ENCODE measurements around the gene SORD.
"Not testable (repeated sequence)": the region's sequence is repeated elsewhere in the genome, so short reads cannot be mapped to it uniquely, and the experiment has no call there.

The SORD gene

GRCh38 chr15:45022871-45023658, at the start of gene SORD:
Gene SORD, plus strand, starts transcription at chr15:45023195. Its CDS starts 89 bp downstream, at chr15:45023284.
- Histone ChIP-seq H3K36me3 (ENCODE audit: control insufficient read depth, insufficient read depth, low read length) (no peaks in the 10 kb centered on the region; the same call in 1 of the 2 replicates), H3K9me3 (ENCODE audit: control insufficient read depth, insufficient read depth, low read depth, low read length) (no peaks in the 10 kb centered on the region), H3K27me3 (ENCODE audit: control insufficient read depth, insufficient read depth, low read length) (no peaks in the 10 kb centered on the region; the same call in 1 of the 2 replicates), H3K27ac (ENCODE audit: low read depth, low read length) (peak within 1 kb of the TSS; percentile 70; the same call in 1 of the 2 replicates), H3K4me1 (ENCODE audit: control insufficient read depth, insufficient read depth, low read length) (peaks cover 14% of the 10 kb centered on the region), H3K9ac (ENCODE audit: low read length) (peak within 1 kb of the TSS; percentile 79), H3K4me3 (ENCODE audit: low read depth, low read length) (peak within 1 kb of the TSS; percentile 78)

- H3K9ac ChIP-seq (ENCODE audit: low read length); H3K27ac ChIP-seq (ENCODE audit: low read depth, low read length); H3K4me1 ChIP-seq (ENCODE audit: control insufficient read depth, insufficient read depth, low read length); H3K4me3 ChIP-seq (ENCODE audit: low read depth, low read length); H3K27me3 ChIP-seq (ENCODE audit: control insufficient read depth, insufficient read depth, low read length); H3K9me3 ChIP-seq (ENCODE audit: control insufficient read depth, insufficient read depth, low read depth, low read length); H3K36me3 ChIP-seq (ENCODE audit: control insufficient read depth, insufficient read depth, low read length): not testable (repeated sequence)
Observed at GRCh38 chr15:44976183-44976582, 46.8 kb upstream of the SORD start.

DNA sequence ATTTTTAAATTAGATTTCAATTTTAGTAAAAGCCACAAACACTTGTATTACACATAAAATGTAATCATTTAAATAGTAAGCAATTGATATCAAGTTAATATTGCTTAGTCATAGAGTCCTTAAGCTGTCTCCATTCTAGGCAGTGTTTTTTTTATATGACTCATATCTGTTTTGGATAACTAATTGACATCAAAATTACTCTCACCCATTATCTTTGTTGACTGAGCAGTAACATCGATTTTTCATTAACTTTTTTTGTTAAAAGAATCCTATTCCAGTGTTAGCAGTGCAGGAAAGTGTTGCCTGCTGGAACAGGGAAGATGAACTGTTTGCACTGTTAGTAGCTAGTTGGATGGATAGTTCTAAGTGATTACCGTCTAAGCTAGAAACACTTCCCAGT, 45.2 kb upstream of the SORD start:
- H3K36me3 ChIP-seq (ENCODE audit: control insufficient read depth, insufficient read depth, low read length); H3K27me3 ChIP-seq (ENCODE audit: control insufficient read depth, insufficient read depth, low read length); H3K27ac ChIP-seq (ENCODE audit: low read depth, low read length); H3K9me3 ChIP-seq (ENCODE audit: control insufficient read depth, insufficient read depth, low read depth, low read length); H3K4me1 ChIP-seq (ENCODE audit: control insufficient read depth, insufficient read depth, low read length); H3K4me3 ChIP-seq (ENCODE audit: low read depth, low read length); H3K9ac ChIP-seq (ENCODE audit: low read length): not testable (repeated sequence)

GRCh38 chr15:44979617-44980339, 43.2 kb upstream of the SORD start:
- not testable (repeated sequence) for H3K27me3 ChIP-seq (ENCODE audit: control insufficient read depth, insufficient read depth, low read length); H3K27ac ChIP-seq (ENCODE audit: low read depth, low read length); H3K9me3 ChIP-seq (ENCODE audit: control insufficient read depth, insufficient read depth, low read depth, low read length); H3K4me3 ChIP-seq (ENCODE audit: low read depth, low read length); H3K36me3 ChIP-seq (ENCODE audit: control insufficient read depth, insufficient read depth, low read length); H3K4me1 ChIP-seq (ENCODE audit: control insufficient read depth, insufficient read depth, low read length); H3K9ac ChIP-seq (ENCODE audit: low read length)

DNA sequence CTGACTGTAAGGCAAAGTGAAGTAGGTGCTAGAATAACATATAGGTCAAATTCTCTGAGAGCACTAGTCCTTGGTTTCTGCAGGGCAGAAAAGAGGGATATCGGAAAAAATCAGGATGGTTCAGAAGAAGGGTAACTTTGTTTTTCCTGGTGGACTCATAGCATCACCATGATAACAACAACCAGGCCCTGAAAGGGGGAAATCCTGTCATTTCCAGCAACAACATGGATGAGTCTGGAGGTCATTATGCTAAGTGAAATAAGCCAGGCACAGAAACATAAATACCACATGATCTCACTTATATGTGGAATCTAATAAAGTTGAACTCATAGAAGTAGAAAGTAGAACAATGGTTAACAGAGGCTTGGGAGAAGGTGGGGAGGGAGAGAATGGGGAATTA, 38.9 kb upstream of the SORD start:
- H3K36me3 ChIP-seq (ENCODE audit: control insufficient read depth, insufficient read depth, low read length); H3K27me3 ChIP-seq (ENCODE audit: control insufficient read depth, insufficient read depth, low read length); H3K27ac ChIP-seq (ENCODE audit: low read depth, low read length); H3K9me3 ChIP-seq (ENCODE audit: control insufficient read depth, insufficient read depth, low read depth, low read length); H3K9ac ChIP-seq (ENCODE audit: low read length); H3K4me3 ChIP-seq (ENCODE audit: low read depth, low read length); H3K4me1 ChIP-seq (ENCODE audit: control insufficient read depth, insufficient read depth, low read length): not testable (repeated sequence)

DNA sequence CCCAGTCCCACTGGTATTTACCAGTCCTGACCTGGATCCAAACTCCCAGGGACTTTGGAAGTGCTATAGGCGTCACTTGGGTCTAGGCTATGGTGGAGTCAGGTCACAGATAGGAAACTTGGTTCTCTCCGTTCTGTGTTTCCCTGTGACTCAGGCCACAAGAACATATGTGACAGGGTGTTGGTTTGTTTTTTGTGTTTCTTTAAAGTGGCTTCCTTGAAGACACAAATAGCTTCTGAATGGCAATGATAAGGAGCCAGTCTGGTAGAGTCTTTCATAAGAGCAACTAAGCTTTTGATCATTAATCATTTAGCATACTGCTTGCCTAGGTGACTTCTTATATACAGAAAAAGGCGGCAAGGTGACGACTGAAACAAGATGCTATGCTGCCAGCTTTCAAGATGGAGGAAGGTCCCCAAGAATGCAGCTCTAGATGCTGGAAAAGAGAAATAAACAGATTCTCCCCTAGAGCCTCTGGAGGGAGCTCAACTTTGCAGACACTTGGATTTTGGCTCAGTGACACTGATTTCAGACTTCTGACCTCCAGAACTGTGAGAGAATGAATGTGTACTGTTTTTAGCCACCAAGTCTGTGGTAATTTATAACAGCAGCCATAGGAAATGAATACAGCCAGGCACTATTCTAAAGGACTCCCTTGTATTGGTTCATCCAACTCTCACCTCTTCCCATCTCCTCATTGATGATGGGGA, 36.5 kb upstream of the SORD start:
- not testable (repeated sequence) for H3K36me3 ChIP-seq (ENCODE audit: control insufficient read depth, insufficient read depth, low read length); H3K9me3 ChIP-seq (ENCODE audit: control insufficient read depth, insufficient read depth, low read depth, low read length); H3K27ac ChIP-seq (ENCODE audit: low read depth, low read length)

DNA sequence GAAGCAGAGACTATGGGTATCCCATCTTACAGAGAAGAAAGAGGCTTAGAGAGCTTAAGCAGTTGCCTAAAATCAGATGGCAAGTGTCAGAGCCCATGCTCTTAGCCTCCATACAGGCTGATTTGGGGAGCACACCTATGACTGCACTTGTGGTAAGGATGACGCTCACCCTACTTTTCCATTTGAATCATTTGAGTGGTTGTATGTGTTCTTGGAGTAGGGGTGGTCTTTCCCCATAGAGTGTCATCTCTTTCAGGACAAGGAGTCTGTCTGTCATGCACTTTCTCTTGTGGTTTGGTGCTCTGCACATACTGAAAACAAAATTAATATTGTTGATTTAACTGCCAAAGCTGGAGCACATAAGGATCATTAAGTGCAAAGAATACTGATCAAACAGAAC, 35.3 kb upstream of the SORD start:
- not testable (repeated sequence) for H3K9me3 ChIP-seq (ENCODE audit: control insufficient read depth, insufficient read depth, low read depth, low read length); H3K36me3 ChIP-seq (ENCODE audit: control insufficient read depth, insufficient read depth, low read length); H3K4me1 ChIP-seq (ENCODE audit: control insufficient read depth, insufficient read depth, low read length); H3K27me3 ChIP-seq (ENCODE audit: control insufficient read depth, insufficient read depth, low read length); H3K27ac ChIP-seq (ENCODE audit: low read depth, low read length); H3K4me3 ChIP-seq (ENCODE audit: low read depth, low read length); H3K9ac ChIP-seq (ENCODE audit: low read length)

More for the DNA sequence above, 36.5 kb upstream of the SORD start:
- H3K9ac ChIP-seq (ENCODE audit: low read length); H3K4me1 ChIP-seq (ENCODE audit: control insufficient read depth, insufficient read depth, low read length); H3K4me3 ChIP-seq (ENCODE audit: low read depth, low read length); H3K27me3 ChIP-seq (ENCODE audit: control insufficient read depth, insufficient read depth, low read length): not testable (repeated sequence)

DNA sequence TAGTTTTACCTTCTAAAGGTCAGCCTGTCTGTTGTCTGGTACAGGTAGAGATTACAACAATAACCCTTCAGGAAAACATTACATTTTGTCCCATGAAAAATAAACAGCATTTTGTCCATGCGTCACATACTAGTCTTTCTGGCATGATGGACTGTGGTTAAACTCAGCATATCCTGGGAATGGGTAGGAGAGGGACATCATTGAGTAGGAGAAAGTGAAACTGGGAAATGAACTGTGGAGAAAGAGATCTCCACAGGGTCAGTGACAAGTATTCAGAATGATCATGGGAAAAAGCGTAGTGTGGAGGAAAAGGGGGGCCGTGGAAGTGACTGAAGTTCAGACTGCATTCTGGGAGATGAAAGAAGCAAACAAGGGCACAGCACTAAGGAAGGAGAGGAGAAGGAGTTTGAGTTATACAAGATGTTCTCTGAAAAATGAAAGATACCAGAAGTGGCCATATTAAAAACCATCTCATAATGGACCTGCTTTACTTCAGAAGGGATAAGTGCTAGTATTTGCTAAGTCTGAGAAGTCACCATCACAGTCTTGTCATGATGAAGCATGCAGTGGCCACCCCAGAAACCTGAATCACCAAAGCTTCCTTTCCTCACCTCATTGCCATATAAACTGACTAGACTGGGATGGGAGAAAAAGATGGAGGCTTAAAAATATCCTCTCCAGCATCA, 34.7 kb upstream of the SORD start:
- not testable (repeated sequence) for H3K9me3 ChIP-seq (ENCODE audit: control insufficient read depth, insufficient read depth, low read depth, low read length); H3K36me3 ChIP-seq (ENCODE audit: control insufficient read depth, insufficient read depth, low read length); H3K4me3 ChIP-seq (ENCODE audit: low read depth, low read length); H3K27ac ChIP-seq (ENCODE audit: low read depth, low read length); H3K9ac ChIP-seq (ENCODE audit: low read length); H3K4me1 ChIP-seq (ENCODE audit: control insufficient read depth, insufficient read depth, low read length); H3K27me3 ChIP-seq (ENCODE audit: control insufficient read depth, insufficient read depth, low read length)

- not testable (repeated sequence) for H3K9me3 ChIP-seq (ENCODE audit: control insufficient read depth, insufficient read depth, low read depth, low read length); H3K36me3 ChIP-seq (ENCODE audit: control insufficient read depth, insufficient read depth, low read length); H3K27ac ChIP-seq (ENCODE audit: low read depth, low read length); H3K9ac ChIP-seq (ENCODE audit: low read length); H3K4me3 ChIP-seq (ENCODE audit: low read depth, low read length); H3K4me1 ChIP-seq (ENCODE audit: control insufficient read depth, insufficient read depth, low read length); H3K27me3 ChIP-seq (ENCODE audit: control insufficient read depth, insufficient read depth, low read length)
Observed at GRCh38 chr15:44988870-44989219, 34.1 kb upstream of the SORD start.

DNA sequence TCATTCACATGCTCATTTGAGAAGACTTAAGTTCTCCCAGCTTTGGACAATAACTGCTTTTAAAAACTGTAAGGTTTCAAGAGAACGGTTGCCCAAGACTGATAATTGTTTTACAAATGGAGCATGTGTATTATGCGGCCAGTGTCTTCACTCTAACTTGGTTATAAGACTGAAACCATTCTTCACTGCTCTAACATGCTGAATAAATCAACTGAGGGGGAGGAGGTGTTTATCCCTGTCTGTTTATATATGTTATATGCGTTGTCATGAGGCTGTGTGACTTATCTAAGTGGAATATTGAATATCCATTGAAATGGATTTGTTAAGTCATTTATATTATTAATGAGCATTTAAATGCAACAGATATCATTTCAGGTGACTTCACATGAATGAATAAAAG, 25.4 kb upstream of the SORD start:
- H3K4me1 ChIP-seq (ENCODE audit: control insufficient read depth, insufficient read depth, low read length); H3K9ac ChIP-seq (ENCODE audit: low read length); H3K27me3 ChIP-seq (ENCODE audit: control insufficient read depth, insufficient read depth, low read length); H3K9me3 ChIP-seq (ENCODE audit: control insufficient read depth, insufficient read depth, low read depth, low read length); H3K4me3 ChIP-seq (ENCODE audit: low read depth, low read length); H3K27ac ChIP-seq (ENCODE audit: low read depth, low read length); H3K36me3 ChIP-seq (ENCODE audit: control insufficient read depth, insufficient read depth, low read length): not testable (repeated sequence)

DNA sequence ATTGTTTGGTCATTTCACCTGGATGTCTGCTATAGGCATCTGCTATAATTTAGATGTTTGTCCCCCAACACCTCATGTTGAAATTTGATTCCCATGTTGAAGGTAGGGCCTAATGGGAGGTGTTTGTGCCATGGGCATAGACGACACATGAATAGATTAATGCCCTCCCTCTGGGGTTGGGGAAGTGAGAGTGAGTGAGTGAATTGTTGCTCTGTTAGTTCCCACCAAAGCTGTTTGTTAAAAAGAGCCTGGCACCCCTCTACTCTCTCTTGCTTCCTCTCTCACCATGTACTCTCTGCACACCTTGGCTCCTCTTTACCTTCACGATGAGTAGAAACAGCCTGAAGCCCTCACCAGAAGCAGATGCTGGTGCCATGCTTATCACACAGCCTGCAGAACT, 23.9 kb upstream of the SORD start:
- Histone ChIP-seq H3K9me3 (ENCODE audit: control insufficient read depth, insufficient read depth, low read depth, low read length) (no peaks in the 10 kb centered on the region), H3K36me3 (ENCODE audit: control insufficient read depth, insufficient read depth, low read length) (no peaks in the 10 kb centered on the region), H3K27me3 (ENCODE audit: control insufficient read depth, insufficient read depth, low read length) (no peaks in the 10 kb centered on the region), H3K4me1 (ENCODE audit: control insufficient read depth, insufficient read depth, low read length) (no peaks in the 10 kb centered on the region), H3K27ac (ENCODE audit: low read depth, low read length) (no peak overlapping the region), H3K4me3 (ENCODE audit: low read depth, low read length) (no peak overlapping the region), H3K9ac (ENCODE audit: low read length) (no peak overlapping the region)

Measured in HUES6 (cell line).